Measurements from ENCODE around the gene RMDN2. TPM values are rescaled to one million over a fixed set of nuclear protein-coding genes. Genes with fewer than 3 reads are reported as not detected.

The RMDN2 gene
- polyA plus RNA-seq, 1 donor (not counting 4 experiments of a cell fraction or from before 2014, with no cell fraction given), result 9.3 TPM

DNA sequence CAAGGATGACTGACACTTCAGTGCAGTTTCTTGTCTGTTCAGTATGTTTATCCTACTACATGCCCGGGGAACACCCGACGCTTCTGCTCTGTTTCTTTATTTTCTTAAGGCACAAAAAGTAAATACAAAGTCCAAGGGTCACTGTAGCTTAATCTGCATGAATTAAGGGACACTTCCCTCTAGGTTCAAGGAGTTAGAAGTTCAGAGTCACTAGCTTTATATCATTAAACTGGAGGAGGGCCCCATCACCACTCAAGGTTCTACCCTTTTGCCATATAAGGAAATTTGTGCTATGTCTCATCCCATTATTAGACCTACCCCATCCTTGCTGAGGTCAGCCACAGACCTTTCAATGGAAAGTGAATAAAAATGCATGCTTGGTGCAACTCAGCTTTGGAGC lies 27.6 kb upstream of the RMDN2 start:
- Histone ChIP-seq H3K4me2 (ENCODE audit: control insufficient read depth, extremely low read depth, insufficient read depth, low read depth, low read length) (no peak overlapping the region), H2AFZ (ENCODE audit: control insufficient read depth, low read length) (no peak overlapping the region), H3K9ac (ENCODE audit: control insufficient read depth, extremely low read depth, insufficient read depth, low read length) (no peak overlapping the region), H3K27me3 (ENCODE audit: control insufficient read depth, extremely low read depth, insufficient read depth, low read length) (no peaks in the 10 kb centered on the region), H3K4me1 (ENCODE audit: control insufficient read depth, extremely low read depth, insufficient read depth, low read length) (peaks cover 1% of the 10 kb centered on the region), H3K4me3 (ENCODE audit: control insufficient read depth in 2 of 3, extremely low read depth in 1 of 3, insufficient read depth in 2 of 3, low read depth in 1 of 3, low read length in 3 of 3) (no peak overlapping the region), H3K9me1 (ENCODE audit: control insufficient read depth, extremely low read depth, insufficient read depth, low read length) (no peaks in the 10 kb centered on the region), H3K79me2 (ENCODE audit: control insufficient read depth, insufficient read depth, low read length) (no peaks in the 10 kb centered on the region), H3K27ac (ENCODE audit: control insufficient read depth, insufficient read depth, low read length) (no peak overlapping the region), H3K9me3 (ENCODE audit: control insufficient read depth, low read depth, low read length) (no peaks in the 10 kb centered on the region), H3K36me3 (ENCODE audit: control insufficient read depth in 2 of 2, extremely low read depth in 1 of 2, insufficient read depth in 2 of 2, low read length in 2 of 2) (no peaks in the 10 kb centered on the region), H4K20me1 (ENCODE audit: control insufficient read depth, extremely low read depth, insufficient read depth, low read length) (no peaks in the 10 kb centered on the region)
- DNase-seq (ENCODE audit: low read depth, low spot score), result no peak
- no peak for TF ChIP-seq EZH2 (IDR thresholded peaks at IDR 0.05; ENCODE audit: low read length)
- TF ChIP-seq, protein P1, sequence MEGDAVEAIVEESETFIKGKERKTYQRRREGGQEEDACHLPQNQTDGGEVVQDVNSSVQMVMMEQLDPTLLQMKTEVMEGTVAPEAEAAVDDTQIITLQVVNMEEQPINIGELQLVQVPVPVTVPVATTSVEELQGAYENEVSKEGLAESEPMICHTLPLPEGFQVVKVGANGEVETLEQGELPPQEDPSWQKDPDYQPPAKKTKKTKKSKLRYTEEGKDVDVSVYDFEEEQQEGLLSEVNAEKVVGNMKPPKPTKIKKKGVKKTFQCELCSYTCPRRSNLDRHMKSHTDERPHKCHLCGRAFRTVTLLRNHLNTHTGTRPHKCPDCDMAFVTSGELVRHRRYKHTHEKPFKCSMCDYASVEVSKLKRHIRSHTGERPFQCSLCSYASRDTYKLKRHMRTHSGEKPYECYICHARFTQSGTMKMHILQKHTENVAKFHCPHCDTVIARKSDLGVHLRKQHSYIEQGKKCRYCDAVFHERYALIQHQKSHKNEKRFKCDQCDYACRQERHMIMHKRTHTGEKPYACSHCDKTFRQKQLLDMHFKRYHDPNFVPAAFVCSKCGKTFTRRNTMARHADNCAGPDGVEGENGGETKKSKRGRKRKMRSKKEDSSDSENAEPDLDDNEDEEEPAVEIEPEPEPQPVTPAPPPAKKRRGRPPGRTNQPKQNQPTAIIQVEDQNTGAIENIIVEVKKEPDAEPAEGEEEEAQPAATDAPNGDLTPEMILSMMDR (optimal IDR thresholded peaks at IDR 0.05 in 1 of 3, IDR thresholded peaks at IDR 0.05 in 1 of 3, conservative IDR thresholded peaks at IDR 0.05 in 1 of 3; ENCODE audit: extremely low read depth in 1 of 3, insufficient read depth in 2 of 3, low read length in 3 of 3), result no peak
- dilution Hi-C loops (cut with MboI; ENCODE audit: extremely low pct_ligation_motif_present, low sequenced_read_pairs), result no loop called here
- no peak for FAIRE-seq

DNA sequence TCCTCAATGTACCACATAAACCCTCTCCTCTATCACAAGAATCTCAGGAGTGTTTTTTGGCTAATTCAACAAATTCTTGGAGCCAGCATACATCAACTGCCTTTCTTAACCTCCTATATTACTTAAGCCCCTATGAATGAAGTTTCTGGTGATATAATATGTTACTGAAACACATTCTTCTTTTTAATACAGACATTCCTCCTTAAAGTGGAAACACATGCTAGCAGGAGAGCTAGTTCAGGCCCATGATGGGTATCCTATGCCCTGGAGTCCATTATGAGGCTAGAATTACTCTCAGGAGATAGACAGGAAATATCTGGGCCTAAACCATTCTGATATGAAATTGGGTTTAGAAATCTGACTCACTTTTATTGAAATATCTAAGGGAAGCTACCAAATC lies 26.6 kb upstream of the RMDN2 start:
- H3K9me1 ChIP-seq (ENCODE audit: control insufficient read depth, extremely low read depth, insufficient read depth, low read length), result no peaks in the 10 kb centered on the region
- no peaks in the 10 kb centered on the region for H3K79me2 ChIP-seq (ENCODE audit: control insufficient read depth, insufficient read depth, low read length)
- H3K36me3 ChIP-seq (ENCODE audit: control insufficient read depth in 2 of 2, extremely low read depth in 1 of 2, insufficient read depth in 2 of 2, low read length in 2 of 2), result no peaks in the 10 kb centered on the region
- H3K9ac ChIP-seq (ENCODE audit: control insufficient read depth, extremely low read depth, insufficient read depth, low read length), result no peak overlapping the region
- dilution Hi-C loops (cut with MboI; ENCODE audit: extremely low pct_ligation_motif_present, low sequenced_read_pairs), result no loop called here
- H3K27ac ChIP-seq (ENCODE audit: control insufficient read depth, insufficient read depth, low read length), result no peak overlapping the region
- no peaks in the 10 kb centered on the region for H3K4me1 ChIP-seq (ENCODE audit: control insufficient read depth, extremely low read depth, insufficient read depth, low read length)
- H4K20me1 ChIP-seq (ENCODE audit: control insufficient read depth, extremely low read depth, insufficient read depth, low read length), result no peaks in the 10 kb centered on the region
- H3K27me3 ChIP-seq (ENCODE audit: control insufficient read depth, extremely low read depth, insufficient read depth, low read length), result no peaks in the 10 kb centered on the region
- FAIRE-seq (no peak), DNase-seq (ENCODE audit: low read depth, low spot score) (no peak)
- no peak for TF ChIP-seq EZH2 (IDR thresholded peaks at IDR 0.05; ENCODE audit: low read length)
- TF ChIP-seq, protein P1 (optimal IDR thresholded peaks at IDR 0.05 in 1 of 3, IDR thresholded peaks at IDR 0.05 in 1 of 3, conservative IDR thresholded peaks at IDR 0.05 in 1 of 3; ENCODE audit: extremely low read depth in 1 of 3, insufficient read depth in 2 of 3, low read length in 3 of 3), result no peak
- no peak overlapping the region for H2AFZ ChIP-seq (ENCODE audit: control insufficient read depth, low read length)
- H3K9me3 ChIP-seq (ENCODE audit: control insufficient read depth, low read depth, low read length), result no peaks in the 10 kb centered on the region
- no peak overlapping the region for H3K4me2 ChIP-seq (ENCODE audit: control insufficient read depth, extremely low read depth, insufficient read depth, low read depth, low read length)
- H3K4me3 ChIP-seq (ENCODE audit: control insufficient read depth in 2 of 3, extremely low read depth in 1 of 3, insufficient read depth in 2 of 3, low read depth in 1 of 3, low read length in 3 of 3), result no peak overlapping the region

All from keratinocyte (primary cell).